ENCODE data around the gene CDH7.

The CDH7 gene

GRCh38 chr18:65924904-65925303 is 174.1 kb downstream of the CDH7 start:
- no peak for DNase-seq

- no peak for DNase-seq
Observed at GRCh38 chr18:65934874-65935273, 184.1 kb downstream of the CDH7 start.

GRCh38 chr18:65936678-65937077 is 185.9 kb downstream of the CDH7 start:
- DNase-seq = no peak

- DNase-seq = no peak
Observed at GRCh38 chr18:65937180-65937579, 186.4 kb downstream of the CDH7 start.

GRCh38 chr18:65938592-65939372 is 188.0 kb downstream of the CDH7 start:
- no peak for DNase-seq
